H1 (cell line): Measurements from ENCODE around the gene ASB4. TPM values are rescaled to one million over a fixed set of nuclear protein-coding genes. Genes with fewer than 3 reads are reported as not detected.

ENCODE experiments used
- CTCF ChIA-PET: fragments of 300-600 bp; sonication (Branson Sonifier 250); formaldehyde crosslinking; loops from one replicate; lab custom pipeline; 2021; ENCODE audit not compliant: partially characterized antibody; lab: Charles Lee
- POLR2A ChIA-PET: fragments of 300-600 bp; sonication (Branson Sonifier 250); formaldehyde crosslinking; loops from one replicate; lab custom pipeline; 2021; ENCODE audit warnings: inconsistent platforms; ENCODE audit not compliant: partially characterized antibody; lab: Charles Lee
- DNase-seq, 2 experiments: peaks; one replicate each; pipeline versions ENCODE4 v3.0.0 to v3.0.0-alpha.2; 2010 to 2022; ENCODE audit warnings: low spot score in 2 of 2, low read depth in 1 of 2, mixed read lengths in 1 of 2
- FAIRE-seq: peaks from 2 replicates; lab custom pipeline; 2011; peaks lifted over from hg19 to GRCh38; lab: Jason Lieb, UNC
- H2AFZ ChIP-seq: 2 replicates; pipeline ENCODE4 v1.8.1; 2012; ENCODE audit warnings: low read length, inconsistent platforms
- H2AK5ac ChIP-seq: 2 replicates; pipeline ENCODE4 v1.6.1; 2013; ENCODE audit warnings: low read depth, low read length
- H2BK120ac ChIP-seq: replicated peaks from 2 replicates; pipeline ENCODE3; 2013; ENCODE audit warnings: low read depth, low read length, inconsistent platforms
- H2BK12ac ChIP-seq: 2 replicates; pipeline ENCODE4 v1.6.1; 2013; ENCODE audit warnings: low read depth, low read length
- H2BK15ac ChIP-seq: 2 replicates; pipeline ENCODE4 v1.6.1; 2013; ENCODE audit warnings: low read length
- H2BK20ac ChIP-seq: 2 replicates; pipeline ENCODE4 v1.6.1; 2013; ENCODE audit warnings: low read length
- H2BK5ac ChIP-seq: 2 replicates; pipeline ENCODE4 v1.6.1; 2013; ENCODE audit warnings: low read depth, low read length
- H3K14ac ChIP-seq: 2 replicates; pipeline ENCODE4 v1.6.1; 2013; ENCODE audit warnings: inconsistent platforms; ENCODE audit not compliant: insufficient read length
- H3K18ac ChIP-seq: 2 replicates; pipeline ENCODE4 v1.6.1; 2013; ENCODE audit warnings: low read length; ENCODE audit errors: extremely low read depth
- H3K23ac ChIP-seq: 2 replicates; pipeline ENCODE4 v1.6.1; 2013; ENCODE audit warnings: inconsistent platforms; ENCODE audit not compliant: insufficient read length
- H3K23me2 ChIP-seq: 2 replicates; pipeline ENCODE4 v1.6.1; 2013; ENCODE audit warnings: low read depth, low read length
- H3K27ac ChIP-seq: 2 replicates; pipeline ENCODE4 v1.6.1; 2011; ENCODE audit warnings: low read depth, low read length, inconsistent platforms
- H3K27me3 ChIP-seq, 4 experiments: replicated peaks in 1 of 4; 1 replicate in 1 of 4; 2 replicates in 3 of 4; pipeline versions ENCODE4 v1.6.1 to v1.8.1; 2011 to 2013; ENCODE audit warnings: low read length in 3 of 4, mild to moderate bottlenecking in 3 of 4, inconsistent platforms in 2 of 4, mixed read lengths in 2 of 4, moderate library complexity in 1 of 4; ENCODE audit not compliant: control insufficient read depth in 3 of 4, insufficient read depth in 3 of 4; ENCODE audit errors: extremely low read depth in 1 of 4
- H3K36me3 ChIP-seq, 4 experiments: 2 replicates each; pipeline versions ENCODE4 v1.6.1 to v1.8.1; 2011 to 2013; ENCODE audit warnings: mild to moderate bottlenecking in 4 of 4, low read length in 3 of 4, moderate library complexity in 2 of 4, control low read depth in 1 of 4, inconsistent platforms in 1 of 4; ENCODE audit not compliant: insufficient read depth in 4 of 4, control insufficient read depth in 2 of 4
- H3K4ac ChIP-seq: replicated peaks from 2 replicates; pipeline ENCODE3; 2013; ENCODE audit warnings: low read length, low read depth, mixed read lengths, inconsistent platforms; ENCODE audit not compliant: insufficient read length
- H3K4me1 ChIP-seq, 4 experiments: replicated peaks in 1 of 4; 1 replicate in 1 of 4; 2 replicates in 3 of 4; pipeline versions ENCODE4 v1.6.1 to v1.8.1; 2011 to 2013; ENCODE audit warnings: low read length in 3 of 4, inconsistent platforms in 2 of 4, mixed read lengths in 1 of 4; ENCODE audit not compliant: insufficient read depth in 4 of 4, control insufficient read depth in 3 of 4
- H3K4me2 ChIP-seq, 2 experiments: 2 replicates each; pipeline versions ENCODE4 v1.6.1 to v1.8.1; 2011 to 2013; ENCODE audit warnings: low read depth in 2 of 2, low read length in 2 of 2, control low read depth in 1 of 2, inconsistent platforms in 1 of 2, mild to moderate bottlenecking in 1 of 2; ENCODE audit not compliant: insufficient read depth in 1 of 2
- H3K4me3 ChIP-seq, 4 experiments: fragments of 200-600, 300-600 bp in 1 of 4; sonication (generic), shearing (Covaris generic), sonication (Bioruptor Twin) in 1 of 4; 2 replicates each; pipeline versions ENCODE4 v1.5.1 to v1.8.1; 2011 to 2016; ENCODE audit warnings: low read length in 4 of 4, low read depth in 3 of 4, control low read depth in 2 of 4, inconsistent platforms in 2 of 4, mild to moderate bottlenecking in 2 of 4, mixed read lengths in 1 of 4, moderate library complexity in 1 of 4; ENCODE audit not compliant: insufficient read depth in 2 of 4; ENCODE audit errors: extremely low read depth in 1 of 4
- H3K56ac ChIP-seq: replicated peaks from 2 replicates; pipeline ENCODE3; 2013; ENCODE audit warnings: low read depth, mild to moderate bottlenecking, mixed read lengths, low read length, inconsistent platforms; ENCODE audit not compliant: insufficient read length
- H3K79me1 ChIP-seq: 2 replicates; pipeline ENCODE4 v1.6.1; 2013; ENCODE audit warnings: low read depth, low read length, control low read depth
- H3K79me2 ChIP-seq, 2 experiments: 2 replicates each; pipeline versions ENCODE4 v1.6.1 to v1.8.1; 2012 to 2013; ENCODE audit warnings: low read length in 2 of 2, mild to moderate bottlenecking in 2 of 2, inconsistent platforms in 1 of 2; ENCODE audit not compliant: insufficient read depth in 2 of 2, control insufficient read depth in 1 of 2
- H3K9ac ChIP-seq, 4 experiments: replicated peaks in 1 of 4; 1 replicate in 1 of 4; 2 replicates in 3 of 4; pipeline versions ENCODE4 v1.6.1 to v1.8.1; 2011 to 2013; ENCODE audit warnings: low read depth in 3 of 4, low read length in 3 of 4, control low read depth in 2 of 4, mild to moderate bottlenecking in 2 of 4, moderate library complexity in 2 of 4, inconsistent platforms in 1 of 4; ENCODE audit errors: extremely low read depth in 1 of 4
- H3K9me3 ChIP-seq, 2 experiments: 2 replicates each; pipeline versions ENCODE4 v1.6.1 to v1.8.1; 2012 to 2013; ENCODE audit warnings: mild to moderate bottlenecking in 2 of 2, moderate library complexity in 2 of 2, control low read depth in 1 of 2, inconsistent platforms in 1 of 2, low read depth in 1 of 2, low read length in 1 of 2, mixed read lengths in 1 of 2; ENCODE audit not compliant: insufficient read depth in 2 of 2
- H4K20me1 ChIP-seq, 2 experiments: replicated peaks in 1 of 2; 2 replicates each; pipeline versions ENCODE3 to v1.8.1; 2011 to 2013; ENCODE audit warnings: inconsistent platforms in 2 of 2, low read length in 2 of 2, mild to moderate bottlenecking in 1 of 2; ENCODE audit not compliant: insufficient read depth in 2 of 2, control insufficient read depth in 1 of 2
- H4K5ac ChIP-seq: 2 replicates; pipeline ENCODE4 v1.6.1; 2013; ENCODE audit warnings: low read length, low read depth, mixed read lengths, inconsistent platforms; ENCODE audit not compliant: insufficient read length
- H4K8ac ChIP-seq: 2 replicates; pipeline ENCODE4 v1.8.0; 2013; ENCODE audit warnings: mild to moderate bottlenecking, moderate library complexity, low read length, inconsistent platforms; ENCODE audit not compliant: insufficient read depth; ENCODE audit errors: extremely low read depth
- H4K91ac ChIP-seq: replicated peaks from 2 replicates; pipeline ENCODE3; 2013; ENCODE audit warnings: low read length, mixed read lengths, inconsistent platforms; ENCODE audit not compliant: insufficient read length
- ASH2L ChIP-seq: fragments of 200-600, 300-600 bp; sonication (generic); IDR thresholded peaks from one replicate; pipeline ENCODE4 v1.7.1; 2017; ENCODE audit warnings: low read length
- CHD2 ChIP-seq: IDR thresholded peaks from 2 replicates; pipeline ENCODE4 v1.6.1; 2012; ENCODE audit warnings: low read length, improper control_type of control experiment
- EGR1 ChIP-seq: IDR thresholded peaks from 2 replicates; pipeline ENCODE4 v1.6.1; 2011; ENCODE audit warnings: low read depth, low read length, borderline replicate concordance
- EP300 ChIP-seq, 2 experiments: IDR thresholded peaks; 1 replicate in 1 of 2; 2 replicates in 1 of 2; pipeline ENCODE4 v1.6.1; 2011 to 2012; ENCODE audit warnings: low read depth in 2 of 2, low read length in 2 of 2, mild to moderate bottlenecking in 2 of 2, borderline replicate concordance in 1 of 2, inconsistent platforms in 1 of 2, moderate library complexity in 1 of 2
- GTF2F1 ChIP-seq: IDR thresholded peaks from 2 replicates; pipeline ENCODE4 v1.6.1; 2012; ENCODE audit warnings: low read depth, low read length, improper control_type of control experiment, borderline replicate concordance
- KDM5A ChIP-seq: fragments of 200-600 bp; IDR thresholded peaks from 2 replicates; pipeline ENCODE4 v1.7.1; 2012; ENCODE audit warnings: mild to moderate bottlenecking, low read length, inconsistent platforms, mixed read lengths
- NANOG ChIP-seq: IDR thresholded peaks from 2 replicates; pipeline ENCODE4 v1.6.1; 2011; ENCODE audit warnings: low read length, low read depth, mild to moderate bottlenecking, inconsistent platforms; ENCODE audit not compliant: insufficient read depth, poor library complexity, severe bottlenecking
- RBBP5 ChIP-seq: IDR thresholded peaks from 2 replicates; pipeline ENCODE4 v1.7.1; 2012; ENCODE audit warnings: low read depth, mild to moderate bottlenecking, inconsistent platforms, low read length, moderate library complexity, borderline replicate concordance
- SP1 ChIP-seq: IDR thresholded peaks from 2 replicates; pipeline ENCODE4 v1.6.1; 2011; ENCODE audit warnings: low read depth, low read length
- TEAD4 ChIP-seq: IDR thresholded peaks from 2 replicates; pipeline ENCODE4 v1.6.1; 2012; ENCODE audit warnings: low read depth, low read length, inconsistent platforms, mixed read lengths
- USF2 ChIP-seq: IDR thresholded peaks from 2 replicates; pipeline ENCODE4 v1.6.1; 2011; ENCODE audit warnings: low read length, improper control_type of control experiment
- WGBS, 2 experiments: shearing (Covaris generic) in 1 of 2; methylation state at CpG; one replicate each; pipeline versions ENCODE4 v1.1.6 to v1.1.7; 2013 to 2015; ENCODE audit warnings: low lambda C conversion rate in 2 of 2, mixed read lengths in 2 of 2, inconsistent platforms in 1 of 2, low coverage in 1 of 2, missing lambda C conversion rate in 1 of 2; ENCODE audit not compliant: insufficient replicate concordance in 2 of 2, insufficient coverage in 1 of 2, insufficient read length in 1 of 2; ENCODE audit errors: extremely low coverage in 1 of 2, missing lambda C conversion rate in 1 of 2; 5-methylcytosine and 5-hydroxymethylcytosine counted together
- polyA plus RNA-seq, 7 experiments: library from polyadenylated mRNA; depleted of rRNA in 3 of 7; stranded (reverse) in 5 of 7; unstranded in 2 of 7; fragments of >200 nt in 5 of 7; fragments of 200-250 nt in 2 of 7; gene quantifications; 1 replicate in 5 of 7; 2 replicates in 1 of 7; 4 replicates in 1 of 7; pipeline versions ENCODE4 v1.2.1 to v1.2.3, GENCODE V29; 2011 to 2013; ENCODE audit warnings: missing spikeins in 2 of 7, mixed read lengths in 2 of 7
- total RNA-seq: library from RNA; stranded (reverse); fragmentation: NEBNext Ultra II Directional; extraction: Animal tissue kit (Norgen Biotek cat#: 25700); gene quantifications from 2 replicates; pipeline ENCODE4 v1.2.1, GENCODE V29; 2021

Gene ASB4
- total and polyA plus RNA-seq, 2 of the 8 experiments (the other 6 are each of a cell fraction or from before 2014, with no cell fraction given), result not detected

- H3K23ac ChIP-seq, result no peak overlapping the region
- no peak overlapping the region for H2BK120ac ChIP-seq
- FAIRE-seq (no peak), DNase-seq (no peak)
- no peak overlapping the region for H2BK5ac ChIP-seq
- H2AFZ ChIP-seq, result no peak overlapping the region
- no peak overlapping the region for H2BK12ac ChIP-seq
- no peak overlapping the region for H3K18ac ChIP-seq
- H3K4me1 ChIP-seq, result no peaks in the 10 kb centered on the region
- H3K27ac ChIP-seq, result no peak overlapping the region
- ChIA-PET POLR2A (no interaction called here), CTCF (interaction anchor here (0.6 to 4.3 kb wide), 7 partner anchors 30 to 1070 kb away, joined by 3 to 25 read pairs (median 3); no protein-coding TSS in a partner anchor)
- no peak overlapping the region for H3K56ac ChIP-seq
- no peak overlapping the region for H3K4me2 ChIP-seq
- H3K9me3 ChIP-seq, result no peaks in the 10 kb centered on the region
- H4K91ac ChIP-seq, result no peak overlapping the region
- WGBS, 2 experiments, result 89% methylated on average over 3 of the region's 3 CpGs; no CpG with 5 or more reads in 1 of the 2 experiments
- H4K5ac ChIP-seq, result no peak overlapping the region
- no peaks in the 10 kb centered on the region for H3K36me3 ChIP-seq
- H3K23me2 ChIP-seq, result no peaks in the 10 kb centered on the region; the same call in 1 of the 2 replicates
- H2BK15ac ChIP-seq, result no peak overlapping the region
- no peak overlapping the region for H4K8ac ChIP-seq
- no peak overlapping the region for H3K14ac ChIP-seq
- no peaks in the 10 kb centered on the region for H3K79me2 ChIP-seq
- H3K79me1 ChIP-seq, result no peaks in the 10 kb centered on the region
- no peak overlapping the region for H2AK5ac ChIP-seq
- H3K27me3 ChIP-seq, result no peaks in the 10 kb centered on the region
- H3K4ac ChIP-seq, result no peak overlapping the region
- H3K4me3 ChIP-seq, result no peak overlapping the region
- no peak overlapping the region for H3K9ac ChIP-seq
- H4K20me1 ChIP-seq, result no peaks in the 10 kb centered on the region
- no peak overlapping the region for H2BK20ac ChIP-seq
- TF ChIP-seq CHD2 (no peak), NANOG (no peak), EGR1 (no peak), GTF2F1 (no peak), RBBP5 (no peak), TEAD4 (no peak), EP300 (IDR thresholded peaks at IDR 0.05; ENCODE audit: borderline replicate concordance in 1 of 2, low read depth in 2 of 2, low read length in 2 of 2) (no peak), ASH2L (no peak), SP1 (no peak), USF2 (no peak), KDM5A (no peak)
These were observed 4.2 kb upstream of the ASB4 start for GRCh38 chr7:95481271-95482165.
